MM.1S (cell line): ENCODE data around the gene NDFIP2.

ENCODE experiments used
- EZH2 ChIP-seq: fragments of 300-600 bp; sonication (generic); optimal IDR thresholded peaks from 2 replicates; pipeline ENCODE3; 2017; ENCODE audit warnings: low read depth, mild to moderate bottlenecking, antibody characterized with exemption, low read length, mixed read lengths
- TF ChIP-seq, protein P1 (sequence below): fragments of 300-600 bp; sonication (generic); IDR thresholded peaks from 2 replicates; pipeline ENCODE4 v1.5.1; 2016; ENCODE audit warnings: antibody characterized with exemption, low read length, mixed read lengths

- TF ChIP-seq, protein P1, sequence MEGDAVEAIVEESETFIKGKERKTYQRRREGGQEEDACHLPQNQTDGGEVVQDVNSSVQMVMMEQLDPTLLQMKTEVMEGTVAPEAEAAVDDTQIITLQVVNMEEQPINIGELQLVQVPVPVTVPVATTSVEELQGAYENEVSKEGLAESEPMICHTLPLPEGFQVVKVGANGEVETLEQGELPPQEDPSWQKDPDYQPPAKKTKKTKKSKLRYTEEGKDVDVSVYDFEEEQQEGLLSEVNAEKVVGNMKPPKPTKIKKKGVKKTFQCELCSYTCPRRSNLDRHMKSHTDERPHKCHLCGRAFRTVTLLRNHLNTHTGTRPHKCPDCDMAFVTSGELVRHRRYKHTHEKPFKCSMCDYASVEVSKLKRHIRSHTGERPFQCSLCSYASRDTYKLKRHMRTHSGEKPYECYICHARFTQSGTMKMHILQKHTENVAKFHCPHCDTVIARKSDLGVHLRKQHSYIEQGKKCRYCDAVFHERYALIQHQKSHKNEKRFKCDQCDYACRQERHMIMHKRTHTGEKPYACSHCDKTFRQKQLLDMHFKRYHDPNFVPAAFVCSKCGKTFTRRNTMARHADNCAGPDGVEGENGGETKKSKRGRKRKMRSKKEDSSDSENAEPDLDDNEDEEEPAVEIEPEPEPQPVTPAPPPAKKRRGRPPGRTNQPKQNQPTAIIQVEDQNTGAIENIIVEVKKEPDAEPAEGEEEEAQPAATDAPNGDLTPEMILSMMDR, result no peak
- no peak for TF ChIP-seq EZH2
Observed at GRCh38 chr13:79562557-79562956, 81.6 kb downstream of the NDFIP2 start.
